GM12878 (cell line): Measurements from ENCODE around the gene SENP1. TPM values are rescaled to one million over a fixed set of nuclear protein-coding genes. Genes with fewer than 3 reads are reported as not detected.

Experiments used
- ATAC-seq: fragments of 200-7000 bp; cut with Tn5 transposase; 3 replicates; pipeline ENCODE4 v1.9.1; 2020; ENCODE audit warnings: mild to moderate bottlenecking, moderate library complexity
- BruUV-seq: library from RNA; stranded (reverse); fragments of 400-500 nt; replicated peaks from 2 replicates; lab custom pipeline; 2021; lab: Mats Ljungman, UMichigan
- CTCF ChIA-PET: fragments of 300-600 bp; sonication (Branson Sonifier 250); formaldehyde crosslinking; extraction: SDS; loops from one replicate; lab custom pipeline; 2021; ENCODE audit warnings: inconsistent platforms; lab: Yijun Ruan, JAX
- POLR2A ChIA-PET: fragments of 350-600 bp; formaldehyde crosslinking; extraction: SDS; loops from one replicate; lab custom pipeline; 2021; ENCODE audit warnings: inconsistent platforms; lab: Charles Lee
- RAD21 ChIA-PET: fragments of 300-600 bp; sonication (Branson Sonifier 250); formaldehyde crosslinking; loops from one replicate; lab custom pipeline; 2023; ENCODE audit warnings: antibody characterized with exemption; ENCODE audit not compliant: unreplicated experiment; lab: Charles Lee
- SMC1A ChIA-PET: fragments of 300-600 bp; sonication (Branson Sonifier 250); formaldehyde crosslinking; loops from one replicate; lab custom pipeline; 2023; ENCODE audit not compliant: unreplicated experiment, uncharacterized antibody; lab: Charles Lee
- DNase-seq: peaks from one replicate; pipeline ENCODE4 v3.0.0-alpha.2; 2011; ENCODE audit warnings: low read depth, low spot score
- FAIRE-seq: peaks from 3 replicates; lab custom pipeline; 2011; peaks lifted over from hg19 to GRCh38; lab: Jason Lieb, UNC
- H2AFZ ChIP-seq: 2 replicates; pipeline ENCODE4 v1.6.0; 2011; ENCODE audit warnings: low read depth, low read length, control low read depth; ENCODE audit not compliant: control insufficient read depth
- H3K27ac ChIP-seq: 2 replicates; pipeline ENCODE4 v1.5.1; 2011; ENCODE audit warnings: control low read depth; ENCODE audit not compliant: control insufficient read depth, insufficient read depth
- H3K27me3 ChIP-seq, 2 experiments: replicated peaks in 1 of 2; 2 replicates each; pipeline versions ENCODE4 v1.6.0 to v1.6.1; 2011; ENCODE audit warnings: low read length in 1 of 2; ENCODE audit not compliant: control insufficient read depth in 2 of 2, insufficient read depth in 2 of 2
- H3K36me3 ChIP-seq, 2 experiments: 2 replicates each; pipeline ENCODE4 v1.5.1; 2011; ENCODE audit warnings: low read length in 1 of 2; ENCODE audit not compliant: control insufficient read depth in 2 of 2, insufficient read depth in 2 of 2
- H3K4me1 ChIP-seq: 2 replicates; pipeline ENCODE4 v1.6.1; 2011; ENCODE audit warnings: mild to moderate bottlenecking, low read length, moderate library complexity, mixed read lengths; ENCODE audit not compliant: control insufficient read depth, insufficient read depth
- H3K4me2 ChIP-seq: 2 replicates; pipeline ENCODE4 v1.6.0; 2011; ENCODE audit warnings: control low read depth; ENCODE audit not compliant: control insufficient read depth, insufficient read depth
- H3K4me3 ChIP-seq: fragments of 200-600 bp; sonication (generic); 2 replicates; pipeline ENCODE4 v1.5.1; 2016
- H3K79me2 ChIP-seq: 2 replicates; pipeline ENCODE4 v1.6.0; 2011; ENCODE audit warnings: low read length; ENCODE audit not compliant: control insufficient read depth, insufficient read depth
- H3K9ac ChIP-seq: 2 replicates; pipeline ENCODE4 v1.8.0; 2011; ENCODE audit warnings: low read length, control low read depth, mixed read lengths; ENCODE audit not compliant: control insufficient read depth, insufficient read depth
- H3K9me3 ChIP-seq: replicated peaks from 3 replicates; pipeline ENCODE4 v1.5.1; 2011; ENCODE audit warnings: mild to moderate bottlenecking, low read length; ENCODE audit not compliant: control insufficient read depth, insufficient read depth
- H4K20me1 ChIP-seq: 2 replicates; pipeline ENCODE4 v1.6.0; 2011; ENCODE audit not compliant: control insufficient read depth, insufficient read depth
- GATAD2B ChIP-seq: fragments of 450-650 bp; conservative IDR thresholded peaks from 2 replicates; pipeline ENCODE4 v1.6.1; 2017; ENCODE audit warnings: low read depth, mild to moderate bottlenecking, moderate library complexity
- HDAC2 ChIP-seq: fragments of 200-600 bp; sonication (generic); IDR thresholded peaks from 2 replicates; pipeline ENCODE4 v1.6.1; 2017
- MYB ChIP-seq: fragments of 150-350 bp; IDR thresholded peaks from 2 replicates; pipeline ENCODE4 v1.6.1; 2014; ENCODE audit warnings: mild to moderate bottlenecking, low read depth, low read length, borderline replicate concordance
- NFIC ChIP-seq: IDR thresholded peaks from 2 replicates; pipeline ENCODE4 v1.6.1; 2012; ENCODE audit warnings: low read depth, mild to moderate bottlenecking, inconsistent platforms, low read length, moderate library complexity
- YY1 ChIP-seq: IDR thresholded peaks from 2 replicates; pipeline ENCODE4 v1.6.1; 2011; ENCODE audit warnings: low read depth, mild to moderate bottlenecking, low read length
- WGBS: methylation state at CpG from one replicate; pipeline ENCODE4 v1.1.6; 2016; ENCODE audit warnings: low lambda C conversion rate; ENCODE audit not compliant: insufficient replicate concordance, insufficient coverage; ENCODE audit errors: missing lambda C conversion rate; 5-methylcytosine and 5-hydroxymethylcytosine counted together
- in situ Hi-C: fragments of 300-500 bp; cut with MboI; formaldehyde crosslinking; loops from 9 replicates; pipeline ENCODE4 v1.14.3; 2018; ENCODE audit warnings: mixed read lengths
- intact Hi-C: fragments of 100-400 bp; cut with micrococcal nuclease; formaldehyde crosslinking; loops from one replicate; pipeline ENCODE4 v1.14.2; 2022; ENCODE audit not compliant: unreplicated experiment
- polyA plus RNA-seq, 11 experiments: library from polyadenylated mRNA; depleted of rRNA in 4 of 11; unstranded in 6 of 11; stranded (reverse) in 5 of 11; fragments of >200 nt; fragmentation: Nextera tagmentation in 4 of 11; fragmentation: Illumina TruSeq in 1 of 11; extraction: Ambion mirVana in 4 of 11; extraction: Trizol in 1 of 11; gene quantifications; 1 replicate in 1 of 11; 2 replicates in 10 of 11; pipeline versions ENCODE4 v1.2.1 to v1.2.3, GENCODE V29; 2011 to 2016; ENCODE audit warnings: inconsistent platforms in 2 of 11, missing spikeins in 2 of 11, low read depth in 1 of 11
- total RNA-seq, 4 experiments: library from RNA; depleted of rRNA in 3 of 4; stranded (reverse); fragments of >200 nt in 3 of 4; fragmentation: Illumina TruSeq in 1 of 4; extraction: Trizol in 1 of 4; gene quantifications; 2 replicates each; pipeline versions ENCODE4 v1.2.1 to v1.2.3, GENCODE V29; 2013 to 2021
- TF ChIP-seq, protein P1 (sequence below): IDR thresholded peaks from 2 replicates; pipeline ENCODE4 v1.6.1; 2011; ENCODE audit warnings: low read depth, low read length, improper control_type of control experiment, borderline replicate concordance

Gene SENP1
- total and polyA plus RNA-seq, 10 of the 15 experiments (the other 5 are each of a cell fraction or from before 2014, with no cell fraction given) = 8.1 to 52.4 (median 26.1) TPM

DNA sequence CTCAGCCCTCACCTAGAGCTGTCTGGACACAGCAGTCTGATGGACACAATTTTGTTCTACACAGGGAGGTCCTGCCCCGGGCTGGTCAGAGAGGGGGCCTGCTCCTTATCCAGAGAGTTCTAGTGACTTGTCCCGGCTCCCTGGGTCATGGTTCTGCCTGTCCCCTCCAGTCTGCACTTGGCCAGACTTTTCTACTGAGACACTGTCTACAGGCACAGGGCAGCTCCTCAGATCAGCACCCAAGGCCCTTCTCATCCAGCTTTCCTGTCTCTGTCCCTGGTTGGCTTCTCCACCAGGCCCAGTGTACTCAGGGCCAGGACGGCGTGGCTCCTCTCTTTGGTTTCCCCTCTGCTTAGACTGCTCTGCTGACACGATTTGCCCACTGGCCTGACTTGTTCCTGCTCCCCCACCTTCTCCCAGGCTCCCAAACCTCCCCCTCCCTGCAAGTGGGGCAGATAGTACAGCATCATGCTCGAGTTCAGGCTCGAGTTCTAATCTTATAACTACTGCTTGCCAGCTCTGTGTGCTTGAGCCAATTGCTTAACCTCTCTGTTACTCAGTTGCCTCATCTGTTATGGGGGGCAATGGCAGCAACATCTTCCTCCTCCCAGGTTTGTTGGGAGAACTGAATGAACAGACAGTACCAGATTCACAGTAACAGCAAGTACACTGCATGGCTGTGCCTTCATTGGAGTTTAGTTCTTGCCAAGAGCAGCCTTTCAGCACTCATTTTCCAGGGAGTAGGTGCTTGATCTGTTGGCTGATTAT is 79.6 kb downstream of the SENP1 start:
- ATAC-seq (no peak), FAIRE-seq (no peak), DNase-seq (no peak)
- 27% methylated on average over 7 of the region's 7 CpGs for WGBS
- no peaks in the 10 kb centered on the region for H3K79me2 ChIP-seq
- BruUV-seq = no TSS peak
- SMC1A ChIA-PET = no interaction called here
- H3K9me3 ChIP-seq = no peaks in the 10 kb centered on the region
- intact Hi-C loops (no loop called here), in situ Hi-C loops (no loop called here)
- H3K4me2 ChIP-seq = no peak overlapping the region
- H2AFZ ChIP-seq = no peak overlapping the region
- peaks cover 3 to 4% of the 10 kb centered on the region in 2 experiments; a peak in 2 of 4 replicates for H3K27me3 ChIP-seq
- POLR2A ChIA-PET = no interaction called here
- RAD21 ChIA-PET = no interaction called here
- H3K36me3 ChIP-seq = no peaks in the 10 kb centered on the region
- H3K9ac ChIP-seq = no peak overlapping the region
- no peaks in the 10 kb centered on the region for H3K4me1 ChIP-seq
- no peak overlapping the region for H3K27ac ChIP-seq
- no peaks in the 10 kb centered on the region; the same call in 1 of the 2 replicates for H4K20me1 ChIP-seq
- CTCF ChIA-PET = no interaction called here
- no peak overlapping the region for H3K4me3 ChIP-seq
- TF ChIP-seq YY1 = no peak
- TF ChIP-seq NFIC = no peak
- TF ChIP-seq, all 136 proteins: peak for 0

DNA sequence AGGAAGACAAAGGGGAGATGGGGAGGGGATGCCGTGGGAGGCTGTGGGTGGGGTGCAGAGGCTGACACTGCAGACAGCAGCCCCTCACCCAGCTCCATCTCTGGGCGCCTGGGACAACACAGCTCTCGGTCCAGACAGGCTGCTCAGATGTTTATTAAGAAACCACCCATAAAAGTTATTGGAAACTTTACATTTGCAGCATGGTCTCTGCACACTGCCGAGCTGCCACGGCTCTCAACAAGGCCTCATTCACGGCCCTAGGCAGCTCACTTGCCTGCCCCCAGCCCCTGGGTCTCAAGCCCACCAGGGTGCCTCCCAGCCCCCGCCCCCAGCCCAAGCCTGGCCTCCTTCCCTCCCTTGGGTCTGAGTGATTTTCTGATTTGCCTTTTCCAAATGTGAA is 80.6 kb downstream of the SENP1 start:
- H2AFZ ChIP-seq = no peak overlapping the region
- no peaks in the 10 kb centered on the region for H3K4me1 ChIP-seq
- SMC1A ChIA-PET = no interaction called here
- 7% methylated on average over 7 of the region's 7 CpGs for WGBS
- no peak overlapping the region for H3K9ac ChIP-seq
- in situ Hi-C loops = no loop called here
- no peak overlapping the region for H3K27ac ChIP-seq
- H3K4me2 ChIP-seq = no peak overlapping the region
- H3K36me3 ChIP-seq = no peaks in the 10 kb centered on the region
- no TSS peak for BruUV-seq
- peaks cover 3 to 5% of the 10 kb centered on the region in 2 experiments; a peak in 2 of 4 replicates for H3K27me3 ChIP-seq
- POLR2A ChIA-PET = no interaction called here
- no peaks in the 10 kb centered on the region for H3K79me2 ChIP-seq
- intact Hi-C loops = no loop called here
- RAD21 ChIA-PET = no interaction called here
- DNase-seq = no peak
- no peak overlapping the region for H3K4me3 ChIP-seq
- no peak for FAIRE-seq
- no peak for ATAC-seq
- TF ChIP-seq HDAC2 (no peak), MYB (no peak), GATAD2B (no peak)
- TF ChIP-seq, protein P1, sequence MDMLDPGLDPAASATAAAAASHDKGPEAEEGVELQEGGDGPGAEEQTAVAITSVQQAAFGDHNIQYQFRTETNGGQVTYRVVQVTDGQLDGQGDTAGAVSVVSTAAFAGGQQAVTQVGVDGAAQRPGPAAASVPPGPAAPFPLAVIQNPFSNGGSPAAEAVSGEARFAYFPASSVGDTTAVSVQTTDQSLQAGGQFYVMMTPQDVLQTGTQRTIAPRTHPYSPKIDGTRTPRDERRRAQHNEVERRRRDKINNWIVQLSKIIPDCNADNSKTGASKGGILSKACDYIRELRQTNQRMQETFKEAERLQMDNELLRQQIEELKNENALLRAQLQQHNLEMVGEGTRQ = no peak
- no peaks in the 10 kb centered on the region; the same call in 1 of the 2 replicates for H4K20me1 ChIP-seq
- CTCF ChIA-PET = no interaction called here
- H3K9me3 ChIP-seq = no peaks in the 10 kb centered on the region
